ENCODE data around the gene VARS2. TPM values are rescaled to one million over a fixed set of nuclear protein-coding genes. Genes with fewer than 3 reads are reported as not detected.

VARS2 gene
- total RNA-seq, 1 experiment from 2014 or later: 68.2 TPM

DNA sequence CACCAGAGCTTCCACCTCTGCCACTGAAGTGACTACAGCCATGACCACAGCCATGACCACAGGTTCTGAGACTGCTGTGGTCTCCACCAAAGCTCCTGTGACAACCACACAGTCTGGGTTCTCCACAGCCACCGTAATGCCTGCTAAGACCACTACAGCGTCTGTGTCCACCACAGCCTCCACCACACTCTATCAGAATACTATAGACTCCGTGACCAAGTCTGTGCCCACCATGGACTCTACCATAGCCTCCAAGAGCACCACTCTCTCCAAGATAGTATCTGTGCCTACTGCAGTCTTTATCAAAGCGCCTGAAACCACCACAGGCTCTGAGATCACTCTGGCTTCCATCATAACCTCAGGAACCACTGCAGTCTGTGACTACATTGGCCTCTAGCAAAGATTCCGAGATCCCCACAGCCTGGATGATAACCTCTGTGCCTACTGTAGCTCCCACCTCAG lies 51.1 kb downstream of the VARS2 start:
- Mint-ChIP-seq H3K4me3 (no peak overlapping the region), H3K36me3 (ENCODE audit: insufficient read depth in 1 of 3, low read depth in 3 of 3) (peaks cover 0 to 1% (median 0%) of the 10 kb centered on the region in 3 experiments; a peak in 1 of 7 replicates), H3K27ac (no peak overlapping the region), H3K27me3 (ENCODE audit: low read depth) (peaks cover 17% of the 10 kb centered on the region), H3K9me3 (peaks cover 0 to 3% of the 10 kb centered on the region in 2 experiments; a peak in 2 of 5 replicates), H3K4me1 (peaks cover 4 to 14% of the 10 kb centered on the region in 2 experiments; a peak in 3 of 4 replicates)
- Histone ChIP-seq H2AFZ (ENCODE audit: low read length) (no peak overlapping the region), H2BK12ac (ENCODE audit: insufficient read length, low read depth, low read length) (no peak overlapping the region), H2BK20ac (ENCODE audit: low read depth, low read length, poor library complexity, severe bottlenecking) (no peak overlapping the region), H4K5ac (ENCODE audit: insufficient read length, low read depth, low read length) (no peak overlapping the region), H3K4me1 (ENCODE audit: insufficient read depth, low read length) (no peaks in the 10 kb centered on the region), H3K23ac (ENCODE audit: insufficient read length, low read depth, low read length) (no peak overlapping the region), H3K4ac (ENCODE audit: low read depth, low read length) (no peak overlapping the region), H3K9ac (ENCODE audit: extremely low read depth, insufficient read length, low read length) (no peak overlapping the region), H4K91ac (ENCODE audit: insufficient read length, low read depth, low read length) (no peak overlapping the region), H3K56ac (ENCODE audit: insufficient read length, low read depth, low read length) (no peak overlapping the region), H3K14ac (ENCODE audit: insufficient read depth, low read length) (no peak overlapping the region; the same call in 1 of the 2 replicates), H3K23me2 (ENCODE audit: insufficient read length, low read depth, low read length, poor library complexity, severe bottlenecking) (no peaks in the 10 kb centered on the region), H2BK120ac (ENCODE audit: low read depth, low read length, poor library complexity, severe bottlenecking) (no peak overlapping the region), H3K4me2 (ENCODE audit: insufficient read depth, insufficient read length, low read length) (no peak overlapping the region), H2BK5ac (ENCODE audit: insufficient read length, low read length) (no peak overlapping the region), H4K8ac (replicated peaks; ENCODE audit: insufficient read length, low read depth, low read length) (no peak overlapping the region), H4K20me1 (ENCODE audit: control insufficient read depth, insufficient read depth, insufficient read length) (no peaks in the 10 kb centered on the region), H2AK5ac (ENCODE audit: insufficient read length, low read length) (no peak overlapping the region), H3K9me3 (ENCODE audit: control insufficient read depth, low read depth, low read length) (no peaks in the 10 kb centered on the region), H3K18ac (ENCODE audit: insufficient read length, low read depth, low read length) (no peak overlapping the region), H3K27ac (ENCODE audit: insufficient read length, low read depth, low read length) (no peak overlapping the region), H3K79me1 (ENCODE audit: insufficient read depth, low read depth, low read length, poor library complexity, severe bottlenecking) (no peaks in the 10 kb centered on the region), H3K79me2 (ENCODE audit: insufficient read depth, low read length) (no peaks in the 10 kb centered on the region), H3K27me3 (ENCODE audit: insufficient read depth, low read length) (no peaks in the 10 kb centered on the region), H2BK15ac (ENCODE audit: low read depth, low read length) (no peak overlapping the region), H3T11ph (ENCODE audit: low read length) (no peak overlapping the region)
- no CpG with 5 or more reads among the region's 5 CpGs for WGBS (ENCODE audit: extremely low coverage, insufficient read length, low lambda C conversion rate)
- DNase-seq: no peak
- no peak for TF ChIP-seq CTCF (conservative IDR thresholded peaks at IDR 0.05)
